ENCODE results near the gene SRSF8. TPM values are rescaled to one million over a fixed set of nuclear protein-coding genes. Genes with fewer than 3 reads are reported as not detected.

Gene SRSF8
- total RNA-seq, 1 experiment from 2014 or later: 48.5 TPM

DNA sequence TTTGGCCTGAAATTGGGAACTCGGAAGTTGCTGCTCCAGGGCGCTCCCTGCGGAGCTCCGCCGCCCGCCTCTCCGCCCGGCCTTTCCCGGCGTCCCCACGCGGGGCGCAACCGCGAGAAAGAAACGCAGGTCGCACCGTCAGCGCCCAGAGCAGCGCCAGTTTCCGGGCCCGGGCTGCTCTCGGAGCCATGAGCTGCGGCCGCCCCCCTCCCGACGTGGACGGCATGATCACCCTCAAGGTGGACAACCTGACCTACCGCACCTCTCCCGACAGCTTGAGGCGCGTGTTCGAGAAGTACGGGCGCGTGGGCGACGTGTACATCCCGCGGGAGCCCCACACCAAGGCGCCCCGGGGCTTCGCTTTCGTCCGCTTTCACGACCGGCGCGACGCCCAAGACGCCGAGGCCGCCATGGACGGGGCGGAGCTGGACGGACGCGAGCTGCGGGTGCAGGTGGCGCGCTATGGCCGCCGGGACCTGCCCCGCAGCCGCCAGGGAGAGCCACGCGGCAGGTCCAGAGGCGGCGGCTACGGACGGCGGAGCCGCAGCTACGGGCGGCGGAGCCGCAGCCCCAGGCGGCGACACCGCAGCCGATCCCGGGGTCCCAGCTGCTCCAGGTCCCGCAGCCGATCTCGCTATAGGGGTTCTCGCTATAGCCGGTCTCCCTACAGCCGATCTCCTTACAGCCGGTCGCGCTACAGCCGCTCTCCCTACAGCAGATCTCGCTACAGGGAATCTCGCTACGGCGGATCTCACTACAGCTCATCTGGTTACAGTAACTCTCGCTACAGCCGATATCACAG lies 521 bp downstream of the SRSF8 start:
- TF ChIP-seq, protein P1, sequence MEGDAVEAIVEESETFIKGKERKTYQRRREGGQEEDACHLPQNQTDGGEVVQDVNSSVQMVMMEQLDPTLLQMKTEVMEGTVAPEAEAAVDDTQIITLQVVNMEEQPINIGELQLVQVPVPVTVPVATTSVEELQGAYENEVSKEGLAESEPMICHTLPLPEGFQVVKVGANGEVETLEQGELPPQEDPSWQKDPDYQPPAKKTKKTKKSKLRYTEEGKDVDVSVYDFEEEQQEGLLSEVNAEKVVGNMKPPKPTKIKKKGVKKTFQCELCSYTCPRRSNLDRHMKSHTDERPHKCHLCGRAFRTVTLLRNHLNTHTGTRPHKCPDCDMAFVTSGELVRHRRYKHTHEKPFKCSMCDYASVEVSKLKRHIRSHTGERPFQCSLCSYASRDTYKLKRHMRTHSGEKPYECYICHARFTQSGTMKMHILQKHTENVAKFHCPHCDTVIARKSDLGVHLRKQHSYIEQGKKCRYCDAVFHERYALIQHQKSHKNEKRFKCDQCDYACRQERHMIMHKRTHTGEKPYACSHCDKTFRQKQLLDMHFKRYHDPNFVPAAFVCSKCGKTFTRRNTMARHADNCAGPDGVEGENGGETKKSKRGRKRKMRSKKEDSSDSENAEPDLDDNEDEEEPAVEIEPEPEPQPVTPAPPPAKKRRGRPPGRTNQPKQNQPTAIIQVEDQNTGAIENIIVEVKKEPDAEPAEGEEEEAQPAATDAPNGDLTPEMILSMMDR (IDR thresholded peaks at IDR 0.05; ENCODE audit: unreplicated experiment): peak; percentile 50
- ChIA-PET POLR2A (interaction anchor here (0.5 to 13.0 kb wide), 44 partner anchors 9 to 1327 kb away, joined by 3 to 242 read pairs (median 6); partner anchors contain the start of genes AMOTL1, CCDC82, CEP57 and CWC15), CTCF (interaction anchor here (0.6 to 5.9 kb wide), 34 partner anchors 9 to 1890 kb away, joined by 3 to 60 read pairs (median 4); partner anchors contain the start of genes CWC15, ENDOD1 and KDM4D)
- intact Hi-C loops (cut with micrococcal nuclease): loop anchor here (1.0 to 5.0 kb wide), 6 partner anchors 65 to 698 kb away; partner anchors contain the start of genes CWC15, KDM4D and SESN3
- peak; percentile 67 for DNase-seq (ENCODE audit: unreplicated experiment)
- H3K4me1 Mint-ChIP-seq (ENCODE audit: insufficient read depth, unreplicated experiment): peaks cover 15% of the 10 kb centered on the region
- BruUV-seq (replicated peaks): no TSS peak
- H3K27ac Mint-ChIP-seq (ENCODE audit: low read depth, unreplicated experiment): peak overlapping the region; percentile 95
- H3K9me3 Mint-ChIP-seq (ENCODE audit: unreplicated experiment): no peaks in the 10 kb centered on the region
- peak overlapping the region; percentile 99 for H3K4me3 Mint-ChIP-seq (ENCODE audit: unreplicated experiment)
- H3K36me3 Mint-ChIP-seq (ENCODE audit: insufficient read depth, unreplicated experiment): peaks cover 19% of the 10 kb centered on the region
- no peaks in the 10 kb centered on the region for H3K27me3 Mint-ChIP-seq (ENCODE audit: insufficient read depth, unreplicated experiment)

DNA sequence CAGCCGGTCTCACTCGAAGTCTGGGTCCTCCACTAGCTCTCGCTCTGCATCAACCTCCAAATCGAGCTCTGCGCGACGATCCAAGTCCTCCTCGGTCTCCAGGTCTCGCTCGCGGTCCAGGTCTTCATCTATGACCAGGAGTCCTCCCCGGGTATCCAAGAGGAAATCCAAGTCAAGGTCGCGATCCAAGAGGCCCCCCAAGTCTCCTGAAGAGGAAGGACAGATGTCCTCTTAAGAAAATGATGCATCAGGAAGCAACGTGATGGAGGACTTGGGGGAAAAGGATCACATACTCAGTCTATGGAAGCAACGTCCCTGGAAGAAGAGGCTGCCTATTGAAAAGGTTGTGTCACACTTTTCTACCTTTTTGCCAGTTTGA lies 1.1 kb downstream of the SRSF8 start:
- no peak for DNase-seq (ENCODE audit: unreplicated experiment)
- no TSS peak for BruUV-seq (replicated peaks)
- H3K27me3 Mint-ChIP-seq (ENCODE audit: insufficient read depth, unreplicated experiment): no peaks in the 10 kb centered on the region
- peak overlapping the region; percentile 95 for H3K27ac Mint-ChIP-seq (ENCODE audit: low read depth, unreplicated experiment)
- TF ChIP-seq, protein P1 (IDR thresholded peaks at IDR 0.05; ENCODE audit: unreplicated experiment): no peak
- intact Hi-C loops (cut with micrococcal nuclease): loop anchor here (1.0 to 5.0 kb wide), 8 partner anchors 21 to 697 kb away; partner anchors contain the start of genes CWC15, ENDOD1, KDM4D and SESN3
- H3K36me3 Mint-ChIP-seq (ENCODE audit: insufficient read depth, unreplicated experiment): peaks cover 19% of the 10 kb centered on the region
- H3K4me3 Mint-ChIP-seq (ENCODE audit: unreplicated experiment): peak overlapping the region; percentile 99
- POLR2A ChIA-PET: interaction anchor here (0.5 to 13.0 kb wide), 40 partner anchors 9 to 1328 kb away, joined by 3 to 242 read pairs (median 7); partner anchors contain the start of genes AMOTL1, CCDC82, CEP57 and CWC15
- H3K4me1 Mint-ChIP-seq (ENCODE audit: insufficient read depth, unreplicated experiment): peaks cover 18% of the 10 kb centered on the region
- no peaks in the 10 kb centered on the region for H3K9me3 Mint-ChIP-seq (ENCODE audit: unreplicated experiment)
- CTCF ChIA-PET: interaction anchor here (0.6 to 5.9 kb wide), 24 partner anchors 9 to 720 kb away, joined by 3 to 60 read pairs (median 8); partner anchors contain the start of genes CWC15, ENDOD1 and KDM4D

DNA sequence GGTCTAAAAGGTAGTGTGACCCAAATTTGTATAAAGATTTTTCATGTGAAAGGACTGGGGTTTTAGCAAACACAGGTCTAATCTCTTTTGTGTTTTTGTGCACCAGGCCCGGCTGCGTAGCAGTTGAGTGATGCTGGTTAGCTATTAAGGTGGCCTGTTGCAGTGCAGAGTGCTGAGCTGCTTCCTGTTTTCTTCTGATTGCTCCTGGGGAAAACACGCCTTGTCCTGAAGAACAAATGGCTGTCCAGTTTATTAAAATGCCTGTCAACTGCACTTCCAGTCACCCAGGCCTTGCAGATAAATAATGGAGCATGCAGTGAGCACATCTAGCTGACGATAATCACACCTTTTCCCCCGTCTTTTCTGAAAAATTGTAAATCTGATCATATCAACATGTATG lies 1.8 kb downstream of the SRSF8 start:
- DNase-seq (ENCODE audit: unreplicated experiment): peak; percentile 96
- no peaks in the 10 kb centered on the region for H3K9me3 Mint-ChIP-seq (ENCODE audit: unreplicated experiment)
- BruUV-seq (replicated peaks): no TSS peak
- peak overlapping the region; percentile 95 for H3K27ac Mint-ChIP-seq (ENCODE audit: low read depth, unreplicated experiment)
- peaks cover 19% of the 10 kb centered on the region for H3K36me3 Mint-ChIP-seq (ENCODE audit: insufficient read depth, unreplicated experiment)
- TF ChIP-seq, protein P1 (IDR thresholded peaks at IDR 0.05; ENCODE audit: unreplicated experiment): no peak
- H3K4me3 Mint-ChIP-seq (ENCODE audit: unreplicated experiment): peak overlapping the region; percentile 99
- ChIA-PET POLR2A (interaction anchor here (0.6 to 13.0 kb wide), 32 partner anchors 8 to 1329 kb away, joined by 3 to 242 read pairs (median 6); partner anchors contain the start of genes CCDC82, CEP57, CWC15 and ENDOD1), CTCF (interaction anchor here (0.6 to 5.9 kb wide), 14 partner anchors 16 to 690 kb away, joined by 3 to 60 read pairs (median 4); partner anchors contain the start of gene ENDOD1)
- H3K4me1 Mint-ChIP-seq (ENCODE audit: insufficient read depth, unreplicated experiment): peaks cover 23% of the 10 kb centered on the region
- intact Hi-C loops (cut with micrococcal nuclease): loop anchor here (1.0 to 5.0 kb wide), 5 partner anchors 21 to 551 kb away; partner anchors contain the start of genes ENDOD1 and SESN3
- H3K27me3 Mint-ChIP-seq (ENCODE audit: insufficient read depth, unreplicated experiment): no peaks in the 10 kb centered on the region

DNA sequence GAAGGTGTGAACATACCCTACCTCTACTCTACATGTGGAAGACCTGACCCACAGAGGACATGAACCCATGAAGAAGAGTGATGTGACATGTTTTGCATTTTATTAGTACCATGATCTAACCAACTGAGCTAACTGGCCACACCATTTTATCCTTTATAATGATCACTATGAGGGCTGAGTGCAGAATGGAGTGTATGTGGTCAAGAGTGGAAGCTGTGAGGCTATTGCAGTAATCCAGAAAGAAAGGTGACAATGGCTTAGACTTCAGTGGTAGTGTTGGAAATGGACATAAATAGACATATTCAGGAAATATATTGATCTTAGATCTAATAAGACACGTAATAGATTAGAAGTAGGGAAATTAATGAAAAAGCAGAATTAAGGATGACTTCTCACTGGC lies 3.8 kb downstream of the SRSF8 start:
- no peaks in the 10 kb centered on the region for H3K9me3 Mint-ChIP-seq (ENCODE audit: unreplicated experiment)
- no peaks in the 10 kb centered on the region for H3K27me3 Mint-ChIP-seq (ENCODE audit: insufficient read depth, unreplicated experiment)
- H3K4me3 Mint-ChIP-seq (ENCODE audit: unreplicated experiment): no peak overlapping the region
- H3K27ac Mint-ChIP-seq (ENCODE audit: low read depth, unreplicated experiment): no peak overlapping the region
- peaks cover 38% of the 10 kb centered on the region for H3K4me1 Mint-ChIP-seq (ENCODE audit: insufficient read depth, unreplicated experiment)
- ChIA-PET CTCF (interaction anchor here (0.6 to 5.9 kb wide), 19 partner anchors 10 to 719 kb away, joined by 3 to 60 read pairs (median 5); partner anchors contain the start of genes CEP57, ENDOD1 and FAM76B), POLR2A (interaction anchor here (1.8 to 13.0 kb wide), 9 partner anchors 14 to 720 kb away, joined by 6 to 242 read pairs (median 41); partner anchors contain the start of genes CEP57, ENDOD1 and FAM76B)
- no TSS peak for BruUV-seq (replicated peaks)
- DNase-seq (ENCODE audit: unreplicated experiment): no peak
- TF ChIP-seq, protein P1 (IDR thresholded peaks at IDR 0.05; ENCODE audit: unreplicated experiment): no peak
- peaks cover 30% of the 10 kb centered on the region for H3K36me3 Mint-ChIP-seq (ENCODE audit: insufficient read depth, unreplicated experiment)
- intact Hi-C loops (cut with micrococcal nuclease): no loop called here
